A549 (cell line): ENCODE measurements around the gene ACSL5. TPM values are rescaled to one million over a fixed set of nuclear protein-coding genes. Genes with fewer than 3 reads are reported as not detected.

ENCODE experiments used
- ATAC-seq, 2 experiments: fragments of 200-7000 bp in 1 of 2; fragments of >200 bp in 1 of 2; cut with Nextera tagmentation in 1 of 2; cut with Tn5 transposase in 1 of 2; 3 replicates each; pipeline versions ENCODE4 v1.8.0 to v1.9.1; 2018 to 2020; ENCODE audit warnings: mild to moderate bottlenecking in 1 of 2, moderate library complexity in 1 of 2
- CTCF ChIA-PET: fragments of 300-600 bp; sonication (Branson Sonifier 250); formaldehyde crosslinking; extraction: SDS; loops from one replicate; lab custom pipeline; 2021; ENCODE audit warnings: antibody characterized with exemption, inconsistent platforms; lab: Yijun Ruan, JAX
- POLR2A ChIA-PET: fragments of 350-600 bp; formaldehyde crosslinking; extraction: SDS; loops from one replicate; lab custom pipeline; 2021; ENCODE audit warnings: antibody characterized with exemption, inconsistent platforms; lab: Yijun Ruan, JAX
- DNase-seq, 2 experiments: peaks; one replicate each; pipeline versions ENCODE4 v3.0.0 to v3.0.0-alpha.2; 2011 to 2016; ENCODE audit warnings: low read depth in 1 of 2, low spot score in 1 of 2
- FAIRE-seq: peaks from 2 replicates; lab custom pipeline; 2011; peaks lifted over from hg19 to GRCh38; lab: Jason Lieb, UNC
- H3K27ac ChIP-seq, 2 experiments: fragments of >200 bp; sonication (Bioruptor Twin); formaldehyde crosslinking; 3 replicates each; pipeline ENCODE4 v1.5.1; 2016 to 2017
- H3K4me1 ChIP-seq: fragments of >200 bp; sonication (Bioruptor Twin); formaldehyde crosslinking; 3 replicates; pipeline ENCODE4 v1.6.1; 2016
- H3K4me2 ChIP-seq: fragments of >200 bp; sonication (Bioruptor Twin); formaldehyde crosslinking; 3 replicates; pipeline ENCODE4 v1.6.1; 2016
- H3K4me3 ChIP-seq: fragments of >200 bp; sonication (Bioruptor Twin); formaldehyde crosslinking; 3 replicates; pipeline ENCODE4 v1.5.1; 2016
- H3K9me3 ChIP-seq: fragments of >200 bp; sonication (Bioruptor Twin); formaldehyde crosslinking; 3 replicates; pipeline ENCODE4 v1.6.1; 2016
- BCL3 ChIP-seq: fragments of >200 bp; sonication (Bioruptor Twin); formaldehyde crosslinking; IDR thresholded peaks from 3 replicates; pipeline ENCODE4 v1.6.1; 2016
- CBX2 ChIP-seq: fragments of 200-600 bp; sonication (generic); IDR thresholded peaks from 2 replicates; pipeline ENCODE4 v1.6.1; 2016; ENCODE audit warnings: low read depth, mild to moderate bottlenecking, borderline replicate concordance
- CBX8 ChIP-seq: fragments of 200-600 bp; sonication (generic); IDR thresholded peaks from 2 replicates; pipeline ENCODE4 v1.6.1; 2016
- CEBPB ChIP-seq, 2 experiments: fragments of >200 bp in 1 of 2; sonication (Bioruptor Twin) in 1 of 2; formaldehyde crosslinking in 1 of 2; IDR thresholded peaks; 2 replicates each; pipeline ENCODE4 v1.6.1; 2012 to 2016
- EP300 ChIP-seq, 2 experiments: fragments of >200 bp; sonication (Bioruptor Twin); formaldehyde crosslinking; IDR thresholded peaks; 2 replicates in 1 of 2; 3 replicates in 1 of 2; pipeline ENCODE4 v1.6.1; 2016 to 2017
- FOSB ChIP-seq: fragments of 250-450 bp; sonication (Bioruptor Pico); IDR thresholded peaks from 2 replicates; pipeline ENCODE4 v1.5.0; 2020; ENCODE audit warnings: mild to moderate bottlenecking, moderate library complexity
- FOSL2 ChIP-seq, 2 experiments: fragments of 450-650 bp in 1 of 2; fragments of >200 bp in 1 of 2; sonication (Bioruptor Twin) in 1 of 2; formaldehyde crosslinking; IDR thresholded peaks; 2 replicates each; pipeline versions ENCODE4 v1.5.0 to v1.6.1; 2016 to 2020; ENCODE audit warnings: mild to moderate bottlenecking in 1 of 2, moderate library complexity in 1 of 2
- HDAC2 ChIP-seq: fragments of 200-600 bp; sonication (generic); IDR thresholded peaks from 2 replicates; pipeline ENCODE4 v1.6.1; 2016
- HEYL ChIP-seq: fragments of 250-450 bp; sonication (Bioruptor Pico); IDR thresholded peaks from 2 replicates; pipeline ENCODE4 v1.8.0; 2021; ENCODE audit warnings: mild to moderate bottlenecking, moderate library complexity
- KDM1A ChIP-seq: fragments of 200-600 bp; sonication (generic); IDR thresholded peaks from 2 replicates; pipeline ENCODE4 v1.6.1; 2016; ENCODE audit warnings: low read depth, mild to moderate bottlenecking
- KDM5A ChIP-seq: fragments of 200-600 bp; sonication (generic); IDR thresholded peaks from 2 replicates; pipeline ENCODE4 v1.6.1; 2016; ENCODE audit warnings: antibody characterized with exemption, mild to moderate bottlenecking
- MAX ChIP-seq: IDR thresholded peaks from 2 replicates; pipeline ENCODE4 v1.6.1; 2012
- PHF8 ChIP-seq: fragments of 200-600 bp; sonication (generic); IDR thresholded peaks from 2 replicates; pipeline ENCODE4 v1.6.1; 2016; ENCODE audit warnings: low read depth, mild to moderate bottlenecking, antibody characterized with exemption, moderate library complexity, borderline replicate concordance
- POLR2A ChIP-seq: IDR thresholded peaks from 2 replicates; pipeline ENCODE4 v1.6.1; 2012; ENCODE audit warnings: mild to moderate bottlenecking, low read length
- RNF2 ChIP-seq: fragments of 200-600 bp; sonication (generic); IDR thresholded peaks from 2 replicates; pipeline ENCODE4 v1.6.1; 2016; ENCODE audit warnings: low read depth, mild to moderate bottlenecking, antibody characterized with exemption, moderate library complexity, borderline replicate concordance
- SMC3 ChIP-seq: fragments of >200 bp; sonication (Bioruptor Twin); formaldehyde crosslinking; IDR thresholded peaks from 3 replicates; pipeline ENCODE4 v1.6.1; 2018; ENCODE audit warnings: inconsistent platforms
- SREBF2 ChIP-seq: fragments of 450-650 bp; IDR thresholded peaks from 2 replicates; pipeline ENCODE4 v1.6.1; 2014; ENCODE audit warnings: mild to moderate bottlenecking, moderate library complexity
- TFCP2L1 ChIP-seq: fragments of 250-450 bp; sonication (Bioruptor Pico); IDR thresholded peaks from 2 replicates; pipeline ENCODE4 v1.5.0; 2021; ENCODE audit warnings: mild to moderate bottlenecking
- ZFP36 ChIP-seq: fragments of 450-650 bp; IDR thresholded peaks from 2 replicates; pipeline ENCODE4 v1.6.1; 2014; ENCODE audit warnings: borderline replicate concordance; ENCODE audit not compliant: partially characterized antibody
- ZSCAN20 ChIP-seq: fragments of 250-450 bp; sonication (Bioruptor Pico); IDR thresholded peaks from 2 replicates; pipeline ENCODE4 v1.8.0; 2022; ENCODE audit warnings: mild to moderate bottlenecking, moderate library complexity
- WGBS: methylation state at CpG from one replicate; pipeline ENCODE4 v1.1.6; 2017; ENCODE audit errors: missing lambda C conversion rate; 5-methylcytosine and 5-hydroxymethylcytosine counted together
- polyA plus RNA-seq, 4 experiments: library from polyadenylated mRNA; depleted of rRNA in 3 of 4; stranded (reverse); fragments of >200 nt; fragmentation: RNase III in 1 of 4; extraction: RNeasy Plus Mini Kit Qiagen cat#74134 plus additional on column Dnase treatment in 1 of 4; gene quantifications; 2 replicates in 3 of 4; 3 replicates in 1 of 4; pipeline ENCODE4 v1.2.3, GENCODE V29; 2011 to 2017
- TF ChIP-seq, protein P1 (sequence below): fragments of 200-600 bp; sonication (generic); IDR thresholded peaks from 2 replicates; pipeline ENCODE4 v1.6.1; 2016; ENCODE audit warnings: antibody characterized with exemption, mild to moderate bottlenecking, moderate library complexity
- TF ChIP-seq, protein P2 (sequence below): fragments of >200 bp; sonication (Bioruptor Twin); formaldehyde crosslinking; IDR thresholded peaks from 2 replicates; pipeline ENCODE4 v1.6.1; 2016
- TF ChIP-seq, protein P3 (sequence below): fragments of 250-450 bp; sonication (Bioruptor Pico); IDR thresholded peaks from 2 replicates; pipeline ENCODE4 v1.5.0; 2020; ENCODE audit warnings: low read depth, mild to moderate bottlenecking, moderate library complexity

The ACSL5 gene
- polyA plus RNA-seq, 2 of the 4 experiments (the other 2 are of a cell fraction) = 0.15 to 0.25 TPM

DNA sequence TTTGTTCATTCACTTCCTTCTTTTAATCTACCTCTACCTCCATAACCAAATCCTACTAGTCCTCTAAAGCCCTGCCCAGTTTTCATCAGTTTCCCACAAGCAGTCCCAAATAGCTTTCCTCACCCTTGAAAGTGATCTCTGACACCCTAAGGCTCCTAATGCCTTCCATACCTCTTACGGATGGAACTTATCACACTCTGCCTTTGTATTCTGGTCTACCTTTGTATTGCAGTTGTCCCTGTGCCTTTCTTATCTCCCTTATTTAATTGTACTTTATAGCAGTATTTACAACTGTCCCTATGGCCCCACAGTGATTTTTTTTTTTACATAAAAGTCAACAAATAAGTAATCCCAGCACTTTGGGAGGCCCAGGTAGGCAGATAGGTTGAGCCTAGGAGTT is 33.8 kb downstream of the ACSL5 start:
- no peak overlapping the region for H3K4me2 ChIP-seq
- POLR2A ChIA-PET = no interaction called here
- ATAC-seq = no peak
- no peak for FAIRE-seq
- H3K4me3 ChIP-seq = no peak overlapping the region
- H3K9me3 ChIP-seq = no peaks in the 10 kb centered on the region
- 76% methylated on average over 1 of the region's 1 CpG for WGBS
- CTCF ChIA-PET = no interaction called here
- TF ChIP-seq RNF2 = no peak
- no peak for TF ChIP-seq ZFP36
- TF ChIP-seq, protein P1, sequence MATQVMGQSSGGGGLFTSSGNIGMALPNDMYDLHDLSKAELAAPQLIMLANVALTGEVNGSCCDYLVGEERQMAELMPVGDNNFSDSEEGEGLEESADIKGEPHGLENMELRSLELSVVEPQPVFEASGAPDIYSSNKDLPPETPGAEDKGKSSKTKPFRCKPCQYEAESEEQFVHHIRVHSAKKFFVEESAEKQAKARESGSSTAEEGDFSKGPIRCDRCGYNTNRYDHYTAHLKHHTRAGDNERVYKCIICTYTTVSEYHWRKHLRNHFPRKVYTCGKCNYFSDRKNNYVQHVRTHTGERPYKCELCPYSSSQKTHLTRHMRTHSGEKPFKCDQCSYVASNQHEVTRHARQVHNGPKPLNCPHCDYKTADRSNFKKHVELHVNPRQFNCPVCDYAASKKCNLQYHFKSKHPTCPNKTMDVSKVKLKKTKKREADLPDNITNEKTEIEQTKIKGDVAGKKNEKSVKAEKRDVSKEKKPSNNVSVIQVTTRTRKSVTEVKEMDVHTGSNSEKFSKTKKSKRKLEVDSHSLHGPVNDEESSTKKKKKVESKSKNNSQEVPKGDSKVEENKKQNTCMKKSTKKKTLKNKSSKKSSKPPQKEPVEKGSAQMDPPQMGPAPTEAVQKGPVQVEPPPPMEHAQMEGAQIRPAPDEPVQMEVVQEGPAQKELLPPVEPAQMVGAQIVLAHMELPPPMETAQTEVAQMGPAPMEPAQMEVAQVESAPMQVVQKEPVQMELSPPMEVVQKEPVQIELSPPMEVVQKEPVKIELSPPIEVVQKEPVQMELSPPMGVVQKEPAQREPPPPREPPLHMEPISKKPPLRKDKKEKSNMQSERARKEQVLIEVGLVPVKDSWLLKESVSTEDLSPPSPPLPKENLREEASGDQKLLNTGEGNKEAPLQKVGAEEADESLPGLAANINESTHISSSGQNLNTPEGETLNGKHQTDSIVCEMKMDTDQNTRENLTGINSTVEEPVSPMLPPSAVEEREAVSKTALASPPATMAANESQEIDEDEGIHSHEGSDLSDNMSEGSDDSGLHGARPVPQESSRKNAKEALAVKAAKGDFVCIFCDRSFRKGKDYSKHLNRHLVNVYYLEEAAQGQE = no peak
- no peak for TF ChIP-seq EP300 (IDR thresholded peaks at IDR 0.05)
- DNase-seq = no peak
- no peak overlapping the region for H3K27ac ChIP-seq
- no peaks in the 10 kb centered on the region for H3K4me1 ChIP-seq

DNA sequence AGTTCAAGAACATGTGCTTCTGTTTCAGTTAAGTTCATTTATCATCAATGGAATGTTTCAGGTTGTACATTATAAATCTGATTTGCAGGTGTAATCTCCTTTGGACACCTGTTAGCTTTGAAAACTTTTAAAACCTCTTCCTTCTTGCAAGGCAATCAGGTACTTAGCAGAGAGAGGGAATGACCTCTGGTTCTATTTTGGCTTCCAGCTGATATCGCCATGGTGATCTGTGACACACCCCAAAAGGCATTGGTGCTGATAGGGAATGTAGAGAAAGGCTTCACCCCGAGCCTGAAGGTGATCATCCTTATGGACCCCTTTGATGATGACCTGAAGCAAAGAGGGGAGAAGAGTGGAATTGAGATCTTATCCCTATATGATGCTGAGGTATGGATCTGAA is 35.4 kb downstream of the ACSL5 start:
- CTCF ChIA-PET = interaction anchor here (0.9 to 1.0 kb wide), 2 partner anchors 25 to 26 kb away, joined by 3 to 4 read pairs; no protein-coding TSS in a partner anchor
- POLR2A ChIA-PET = no interaction called here
- H3K9me3 ChIP-seq = no peaks in the 10 kb centered on the region
- no peak for FAIRE-seq
- H3K4me2 ChIP-seq = no peak overlapping the region
- 13% methylated on average over 2 of the region's 2 CpGs for WGBS
- TF ChIP-seq SREBF2 = no peak
- no peak for TF ChIP-seq FOSB (CRISPR knock-in tag)
- TF ChIP-seq FOSL2 (IDR thresholded peaks at IDR 0.05) = no peak
- TF ChIP-seq FOSL2 (CRISPR knock-in tag; IDR thresholded peaks at IDR 0.05) = no peak
- no peak for TF ChIP-seq HDAC2
- TF ChIP-seq KDM1A = no peak
- no peak for TF ChIP-seq ZSCAN20 (CRISPR knock-in tag)
- H3K4me1 ChIP-seq = no peaks in the 10 kb centered on the region
- H3K4me3 ChIP-seq = no peak overlapping the region
- no peak for ATAC-seq
- H3K27ac ChIP-seq = no peak overlapping the region
- DNase-seq = no peak

DNA sequence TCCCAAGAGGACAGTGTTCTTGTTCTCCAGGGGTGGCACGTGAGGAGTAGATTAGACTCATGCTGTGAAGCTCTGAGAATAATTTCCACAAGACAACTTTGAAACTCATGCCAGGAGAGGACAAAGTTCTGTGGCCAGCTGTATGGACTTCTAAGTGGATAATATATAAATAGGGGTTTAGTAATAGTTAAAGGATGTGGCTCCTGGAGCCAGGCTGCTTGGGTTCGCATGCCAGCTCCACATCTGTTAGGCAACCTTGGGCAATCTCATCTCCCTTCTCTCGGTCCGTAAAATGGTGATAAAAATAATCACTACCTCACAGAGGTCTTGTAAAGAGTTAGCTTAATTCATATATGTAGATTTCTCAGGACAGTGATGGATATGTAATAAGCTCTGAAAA is 35.8 kb downstream of the ACSL5 start:
- FAIRE-seq (no peak), ATAC-seq (no peak), DNase-seq (no peak)
- TF ChIP-seq TFCP2L1 (CRISPR knock-in tag) = no peak
- TF ChIP-seq MAX = no peak
- no peak for TF ChIP-seq KDM5A
- no peak for TF ChIP-seq KDM1A
- TF ChIP-seq, protein P2, sequence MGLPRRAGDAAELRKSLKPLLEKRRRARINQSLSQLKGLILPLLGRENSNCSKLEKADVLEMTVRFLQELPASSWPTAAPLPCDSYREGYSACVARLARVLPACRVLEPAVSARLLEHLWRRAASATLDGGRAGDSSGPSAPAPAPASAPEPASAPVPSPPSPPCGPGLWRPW = no peak
- TF ChIP-seq, protein P1 = no peak
- no peak for TF ChIP-seq CEBPB (IDR thresholded peaks at IDR 0.05)
- no peak for TF ChIP-seq FOSL2 (IDR thresholded peaks at IDR 0.05)
- no peak for TF ChIP-seq FOSL2 (CRISPR knock-in tag; IDR thresholded peaks at IDR 0.05)
- no peak for TF ChIP-seq POLR2A
- TF ChIP-seq, protein P3, sequence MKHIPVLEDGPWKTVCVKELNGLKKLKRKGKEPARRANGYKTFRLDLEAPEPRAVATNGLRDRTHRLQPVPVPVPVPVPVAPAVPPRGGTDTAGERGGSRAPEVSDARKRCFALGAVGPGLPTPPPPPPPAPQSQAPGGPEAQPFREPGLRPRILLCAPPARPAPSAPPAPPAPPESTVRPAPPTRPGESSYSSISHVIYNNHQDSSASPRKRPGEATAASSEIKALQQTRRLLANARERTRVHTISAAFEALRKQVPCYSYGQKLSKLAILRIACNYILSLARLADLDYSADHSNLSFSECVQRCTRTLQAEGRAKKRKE = no peak
- TF ChIP-seq BCL3 = no peak
- TF ChIP-seq SMC3 = no peak
- TF ChIP-seq HEYL = no peak
- TF ChIP-seq CBX2 = no peak
- TF ChIP-seq ZSCAN20 (CRISPR knock-in tag) = no peak
- TF ChIP-seq FOSB (CRISPR knock-in tag) = no peak
- TF ChIP-seq RNF2 = no peak
- no peak for TF ChIP-seq PHF8
- no peak for TF ChIP-seq CBX8
- POLR2A ChIA-PET = no interaction called here
- Histone ChIP-seq H3K4me3 (no peak overlapping the region), H3K4me2 (no peak overlapping the region), H3K4me1 (no peaks in the 10 kb centered on the region), H3K9me3 (no peaks in the 10 kb centered on the region), H3K27ac (no peak overlapping the region)
- WGBS = 28% methylated on average over 4 of the region's 4 CpGs
- CTCF ChIA-PET = interaction anchor here (0.9 to 1.0 kb wide), 2 partner anchors 25 kb away, joined by 3 to 4 read pairs; no protein-coding TSS in a partner anchor
